HEK293 (cell line): ENCODE results near the gene GNG4.

Experiments used
- BCL11A ChIP-seq: fragments of 450-650 bp; formaldehyde crosslinking; IDR thresholded peaks from 2 replicates; pipeline ENCODE4 v1.5.1; 2016; ENCODE audit warnings: low read depth, missing biosample characterization, missing genetic modification characterization
- GLIS1 ChIP-seq: fragments of 450-650 bp; formaldehyde crosslinking; IDR thresholded peaks from 2 replicates; pipeline ENCODE4 v1.5.1; 2016; ENCODE audit warnings: missing biosample characterization, missing genetic modification characterization
- HOXC10 ChIP-seq: sonication (generic); formaldehyde crosslinking; IDR thresholded peaks from 2 replicates; pipeline ENCODE4 v1.8.1; 2023; ENCODE audit warnings: mild to moderate bottlenecking, missing genetic modification reagents
- HOXD13 ChIP-seq: sonication (generic); formaldehyde crosslinking; IDR thresholded peaks from 2 replicates; pipeline ENCODE4 v1.8.0; 2022; ENCODE audit warnings: missing genetic modification reagents, borderline replicate concordance
- KLF10 ChIP-seq: fragments of 450-650 bp; IDR thresholded peaks from 2 replicates; pipeline ENCODE4 v1.5.1; 2018; ENCODE audit warnings: missing biosample characterization, mild to moderate bottlenecking, missing genetic modification characterization
- MZF1 ChIP-seq: fragments of 450-650 bp; formaldehyde crosslinking; IDR thresholded peaks from 2 replicates; pipeline ENCODE4 v1.5.1; 2017; ENCODE audit warnings: missing biosample characterization, missing genetic modification characterization, borderline replicate concordance
- PRDM1 ChIP-seq: fragments of 450-650 bp; formaldehyde crosslinking; IDR thresholded peaks from 2 replicates; pipeline ENCODE4; 2016; ENCODE audit warnings: missing biosample characterization, missing genetic modification characterization
- SALL2 ChIP-seq: fragments of 450-650 bp; formaldehyde crosslinking; IDR thresholded peaks from 2 replicates; pipeline ENCODE4 v1.5.0; 2017; ENCODE audit warnings: missing biosample characterization, mild to moderate bottlenecking, missing genetic modification characterization, borderline replicate concordance
- SCRT2 ChIP-seq: fragments of 450-650 bp; formaldehyde crosslinking; IDR thresholded peaks from 2 replicates; pipeline ENCODE4 v1.5.1; 2016; ENCODE audit warnings: missing biosample characterization, missing genetic modification characterization
- SETDB1 ChIP-seq: IDR thresholded peaks from one replicate; pipeline ENCODE4 v1.6.1; 2017; ENCODE audit warnings: mild to moderate bottlenecking, low read length, moderate library complexity, mixed read lengths; ENCODE audit not compliant: insufficient read length
- SP3 ChIP-seq: fragments of 450-650 bp; formaldehyde crosslinking; IDR thresholded peaks from 2 replicates; pipeline ENCODE4 v1.5.1; 2016; ENCODE audit warnings: missing biosample characterization, missing genetic modification characterization
- ZBTB20 ChIP-seq: fragments of 450-650 bp; formaldehyde crosslinking; IDR thresholded peaks from 2 replicates; pipeline ENCODE4 v1.5.1; 2016; ENCODE audit warnings: missing biosample characterization, missing genetic modification characterization
- ZFP37 ChIP-seq: fragments of 450-650 bp; formaldehyde crosslinking; IDR thresholded peaks from 2 replicates; pipeline ENCODE4 v1.5.1; 2016; ENCODE audit warnings: missing biosample characterization, missing genetic modification characterization
- ZNF121 ChIP-seq: fragments of 450-650 bp; formaldehyde crosslinking; IDR thresholded peaks from 2 replicates; pipeline ENCODE4 v1.5.1; 2016; ENCODE audit warnings: missing biosample characterization, missing genetic modification characterization
- ZNF133 ChIP-seq: fragments of 450-650 bp; formaldehyde crosslinking; IDR thresholded peaks from 2 replicates; pipeline ENCODE4 v1.5.1; 2016; ENCODE audit warnings: missing biosample characterization, missing genetic modification characterization
- ZNF16 ChIP-seq: fragments of 450-650 bp; formaldehyde crosslinking; IDR thresholded peaks from 2 replicates; pipeline ENCODE4 v1.5.1; 2016; ENCODE audit warnings: low read depth, missing biosample characterization, missing genetic modification characterization
- ZNF391 ChIP-seq: fragments of 450-650 bp; formaldehyde crosslinking; IDR thresholded peaks from 2 replicates; pipeline ENCODE4 v1.5.1; 2016; ENCODE audit warnings: low read depth, missing biosample characterization, missing genetic modification characterization, borderline replicate concordance
- ZNF514 ChIP-seq: fragments of 450-650 bp; formaldehyde crosslinking; IDR thresholded peaks from 2 replicates; pipeline ENCODE4 v1.5.1; 2016; ENCODE audit warnings: missing biosample characterization, missing genetic modification characterization
- ZNF521 ChIP-seq: fragments of 450-650 bp; formaldehyde crosslinking; IDR thresholded peaks from 2 replicates; pipeline ENCODE4 v1.5.1; 2017; ENCODE audit warnings: missing biosample characterization, mild to moderate bottlenecking, missing genetic modification characterization
- ZNF529 ChIP-seq: fragments of 450-650 bp; formaldehyde crosslinking; IDR thresholded peaks from 2 replicates; pipeline ENCODE4 v1.5.1; 2017; ENCODE audit warnings: missing genetic modification characterization, missing biosample characterization; ENCODE audit not compliant: insufficient replicate concordance
- ZNF544 ChIP-seq: fragments of 450-650 bp; formaldehyde crosslinking; IDR thresholded peaks from 2 replicates; pipeline ENCODE4 v1.5.0; 2017; ENCODE audit warnings: missing biosample characterization, missing genetic modification characterization
- ZNF623 ChIP-seq: fragments of 450-650 bp; formaldehyde crosslinking; IDR thresholded peaks from 2 replicates; pipeline ENCODE4 v1.5.1; 2016; ENCODE audit warnings: missing biosample characterization, missing genetic modification characterization
- ZNF624 ChIP-seq: fragments of 450-650 bp; formaldehyde crosslinking; IDR thresholded peaks from 2 replicates; pipeline ENCODE4 v1.5.1; 2017; ENCODE audit warnings: missing biosample characterization, missing genetic modification characterization
- ZNF626 ChIP-seq: fragments of 450-650 bp; sonication (Bioruptor Pico); formaldehyde crosslinking; IDR thresholded peaks from 2 replicates; pipeline ENCODE4 v1.5.1; 2018; ENCODE audit warnings: missing biosample characterization, missing genetic modification characterization, inconsistent platforms
- ZNF629 ChIP-seq: fragments of 450-650 bp; formaldehyde crosslinking; IDR thresholded peaks from 2 replicates; pipeline ENCODE4 v1.5.1; 2017; ENCODE audit warnings: missing biosample characterization, missing genetic modification characterization
- ZNF670 ChIP-seq: fragments of 450-650 bp; formaldehyde crosslinking; IDR thresholded peaks from 2 replicates; pipeline ENCODE4 v1.5.1; 2016; ENCODE audit warnings: missing biosample characterization, missing genetic modification characterization, low read depth
- ZNF776 ChIP-seq: fragments of 450-650 bp; formaldehyde crosslinking; IDR thresholded peaks from 2 replicates; pipeline ENCODE4 v1.5.0; 2017; ENCODE audit warnings: missing biosample characterization, missing genetic modification characterization, borderline replicate concordance
- ZNF777 ChIP-seq: fragments of 450-650 bp; formaldehyde crosslinking; IDR thresholded peaks from 2 replicates; pipeline ENCODE4 v1.5.1; 2017; ENCODE audit warnings: missing biosample characterization, missing genetic modification characterization, borderline replicate concordance
- ZNF830 ChIP-seq: fragments of 450-650 bp; IDR thresholded peaks from 2 replicates; pipeline ENCODE4 v1.5.0; 2018; ENCODE audit warnings: missing biosample characterization, missing genetic modification characterization, low read depth, mild to moderate bottlenecking, moderate library complexity
- ZSCAN16 ChIP-seq: fragments of 450-650 bp; formaldehyde crosslinking; IDR thresholded peaks from 2 replicates; pipeline ENCODE4 v1.5.1; 2016; ENCODE audit warnings: missing biosample characterization, missing genetic modification characterization
- TF ChIP-seq, protein P1 (sequence below): fragments of 450-650 bp; formaldehyde crosslinking; IDR thresholded peaks from 2 replicates; pipeline ENCODE4 v1.5.1; 2016; ENCODE audit warnings: missing biosample characterization, missing genetic modification characterization
- TF ChIP-seq, protein P2 (sequence below): fragments of 450-650 bp; IDR thresholded peaks from 2 replicates; pipeline ENCODE4 v1.5.1; 2018; ENCODE audit warnings: missing biosample characterization, mild to moderate bottlenecking, missing genetic modification characterization
- TF ChIP-seq, protein P3 (sequence below): fragments of 450-650 bp; formaldehyde crosslinking; IDR thresholded peaks from 2 replicates; pipeline ENCODE4 v1.5.1; 2017; ENCODE audit warnings: missing biosample characterization, missing genetic modification characterization
- TF ChIP-seq, protein P4 (sequence below): fragments of 450-650 bp; formaldehyde crosslinking; IDR thresholded peaks from 2 replicates; pipeline ENCODE4 v1.5.1; 2016; ENCODE audit warnings: missing biosample characterization, missing genetic modification characterization

The GNG4 gene

DNA sequence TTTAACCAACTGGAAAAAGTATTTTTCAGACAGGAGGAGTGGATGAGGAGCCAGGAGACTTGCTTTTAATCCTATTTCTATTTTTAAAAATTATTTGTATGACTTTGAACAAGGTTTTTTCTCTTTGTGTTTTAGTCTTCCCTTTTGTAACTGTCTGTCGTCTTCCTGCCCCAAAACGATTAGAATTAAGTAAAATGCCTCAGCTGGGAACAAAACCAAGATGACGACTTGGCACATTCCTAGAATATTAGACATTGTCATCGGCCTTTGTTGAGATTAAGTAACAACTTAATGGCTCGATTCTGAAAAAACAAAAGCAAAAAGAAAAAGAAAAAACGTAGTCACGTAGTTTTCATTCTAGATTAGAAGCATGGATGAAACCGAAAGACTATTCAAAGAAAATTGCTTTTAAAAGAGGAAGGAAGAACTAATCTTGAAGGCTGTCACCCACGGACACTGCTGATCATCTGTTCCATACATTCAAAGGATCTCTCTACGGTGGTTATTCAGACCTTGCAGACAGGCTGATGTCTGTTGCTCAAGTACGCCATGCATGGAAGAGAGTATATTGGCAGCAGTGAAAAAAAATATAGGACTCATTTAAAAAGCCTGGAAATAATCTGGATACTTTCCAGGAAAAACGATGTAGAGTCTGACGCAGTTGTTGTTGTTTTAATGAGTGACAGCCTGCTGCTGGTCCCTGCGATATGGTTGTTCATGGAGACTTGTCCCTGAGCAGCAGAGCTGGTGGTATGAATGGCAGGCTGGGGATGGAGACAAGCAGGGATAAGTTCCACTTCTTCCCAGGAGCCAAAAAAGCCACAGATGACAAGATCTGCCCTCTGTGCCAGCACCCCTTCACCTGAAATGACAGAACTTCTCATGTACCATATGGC, 16.8 kb downstream of the GNG4 start (continued):
- TF ChIP-seq SP3 (tag by site-specific recombination): no peak
- no peak for TF ChIP-seq ZNF521 (tag by site-specific recombination)
- TF ChIP-seq ZNF391 (tag by site-specific recombination): no peak
- TF ChIP-seq ZNF626 (tag by site-specific recombination): no peak
- TF ChIP-seq ZNF121 (tag by site-specific recombination): no peak
- no peak for TF ChIP-seq ZNF16 (tag by site-specific recombination)
- TF ChIP-seq ZNF133 (tag by site-specific recombination): no peak
- TF ChIP-seq, protein P1, sequence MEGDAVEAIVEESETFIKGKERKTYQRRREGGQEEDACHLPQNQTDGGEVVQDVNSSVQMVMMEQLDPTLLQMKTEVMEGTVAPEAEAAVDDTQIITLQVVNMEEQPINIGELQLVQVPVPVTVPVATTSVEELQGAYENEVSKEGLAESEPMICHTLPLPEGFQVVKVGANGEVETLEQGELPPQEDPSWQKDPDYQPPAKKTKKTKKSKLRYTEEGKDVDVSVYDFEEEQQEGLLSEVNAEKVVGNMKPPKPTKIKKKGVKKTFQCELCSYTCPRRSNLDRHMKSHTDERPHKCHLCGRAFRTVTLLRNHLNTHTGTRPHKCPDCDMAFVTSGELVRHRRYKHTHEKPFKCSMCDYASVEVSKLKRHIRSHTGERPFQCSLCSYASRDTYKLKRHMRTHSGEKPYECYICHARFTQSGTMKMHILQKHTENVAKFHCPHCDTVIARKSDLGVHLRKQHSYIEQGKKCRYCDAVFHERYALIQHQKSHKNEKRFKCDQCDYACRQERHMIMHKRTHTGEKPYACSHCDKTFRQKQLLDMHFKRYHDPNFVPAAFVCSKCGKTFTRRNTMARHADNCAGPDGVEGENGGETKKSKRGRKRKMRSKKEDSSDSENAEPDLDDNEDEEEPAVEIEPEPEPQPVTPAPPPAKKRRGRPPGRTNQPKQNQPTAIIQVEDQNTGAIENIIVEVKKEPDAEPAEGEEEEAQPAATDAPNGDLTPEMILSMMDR: no peak
- no peak for TF ChIP-seq BCL11A (tag by site-specific recombination)
- TF ChIP-seq, protein P2, sequence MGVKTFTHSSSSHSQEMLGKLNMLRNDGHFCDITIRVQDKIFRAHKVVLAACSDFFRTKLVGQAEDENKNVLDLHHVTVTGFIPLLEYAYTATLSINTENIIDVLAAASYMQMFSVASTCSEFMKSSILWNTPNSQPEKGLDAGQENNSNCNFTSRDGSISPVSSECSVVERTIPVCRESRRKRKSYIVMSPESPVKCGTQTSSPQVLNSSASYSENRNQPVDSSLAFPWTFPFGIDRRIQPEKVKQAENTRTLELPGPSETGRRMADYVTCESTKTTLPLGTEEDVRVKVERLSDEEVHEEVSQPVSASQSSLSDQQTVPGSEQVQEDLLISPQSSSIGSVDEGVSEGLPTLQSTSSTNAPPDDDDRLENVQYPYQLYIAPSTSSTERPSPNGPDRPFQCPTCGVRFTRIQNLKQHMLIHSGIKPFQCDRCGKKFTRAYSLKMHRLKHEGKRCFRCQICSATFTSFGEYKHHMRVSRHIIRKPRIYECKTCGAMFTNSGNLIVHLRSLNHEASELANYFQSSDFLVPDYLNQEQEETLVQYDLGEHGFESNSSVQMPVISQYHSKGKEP (tag by site-specific recombination): peak; percentile 70
- no peak for TF ChIP-seq HOXC10 (CRISPR knock-in tag)
- no peak for TF ChIP-seq KLF10
- TF ChIP-seq ZNF670 (tag by site-specific recombination): no peak
- no peak for TF ChIP-seq SCRT2 (tag by site-specific recombination)
- no peak for TF ChIP-seq SALL2 (tag by site-specific recombination)
- no peak for TF ChIP-seq ZNF544
- TF ChIP-seq ZNF777 (tag by site-specific recombination): no peak
- TF ChIP-seq MZF1 (tag by site-specific recombination): no peak
- TF ChIP-seq, protein P3, sequence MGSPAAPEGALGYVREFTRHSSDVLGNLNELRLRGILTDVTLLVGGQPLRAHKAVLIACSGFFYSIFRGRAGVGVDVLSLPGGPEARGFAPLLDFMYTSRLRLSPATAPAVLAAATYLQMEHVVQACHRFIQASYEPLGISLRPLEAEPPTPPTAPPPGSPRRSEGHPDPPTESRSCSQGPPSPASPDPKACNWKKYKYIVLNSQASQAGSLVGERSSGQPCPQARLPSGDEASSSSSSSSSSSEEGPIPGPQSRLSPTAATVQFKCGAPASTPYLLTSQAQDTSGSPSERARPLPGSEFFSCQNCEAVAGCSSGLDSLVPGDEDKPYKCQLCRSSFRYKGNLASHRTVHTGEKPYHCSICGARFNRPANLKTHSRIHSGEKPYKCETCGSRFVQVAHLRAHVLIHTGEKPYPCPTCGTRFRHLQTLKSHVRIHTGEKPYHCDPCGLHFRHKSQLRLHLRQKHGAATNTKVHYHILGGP: peak; percentile 100
- TF ChIP-seq PRDM1: peak; percentile 51
- no peak for TF ChIP-seq ZNF830 (tag by site-specific recombination)
- TF ChIP-seq ZNF623 (tag by site-specific recombination): no peak
- TF ChIP-seq GLIS1 (tag by site-specific recombination): no peak
- no peak for TF ChIP-seq ZNF624 (tag by site-specific recombination)
- no peak for TF ChIP-seq HOXD13 (CRISPR knock-in tag)
- peak; percentile 87 for TF ChIP-seq ZNF629 (tag by site-specific recombination)
- TF ChIP-seq ZSCAN16 (tag by site-specific recombination): no peak
- TF ChIP-seq ZFP37 (tag by site-specific recombination): 0 out of 2 replicates have a peak, but pooled peaks have one; percentile 15
- TF ChIP-seq ZNF529: no peak
- TF ChIP-seq ZNF514 (tag by site-specific recombination): no peak
- TF ChIP-seq ZNF776 (tag by site-specific recombination): no peak
- no peak for TF ChIP-seq ZBTB20 (tag by site-specific recombination)
- no peak for TF ChIP-seq SETDB1
- TF ChIP-seq, protein P4, sequence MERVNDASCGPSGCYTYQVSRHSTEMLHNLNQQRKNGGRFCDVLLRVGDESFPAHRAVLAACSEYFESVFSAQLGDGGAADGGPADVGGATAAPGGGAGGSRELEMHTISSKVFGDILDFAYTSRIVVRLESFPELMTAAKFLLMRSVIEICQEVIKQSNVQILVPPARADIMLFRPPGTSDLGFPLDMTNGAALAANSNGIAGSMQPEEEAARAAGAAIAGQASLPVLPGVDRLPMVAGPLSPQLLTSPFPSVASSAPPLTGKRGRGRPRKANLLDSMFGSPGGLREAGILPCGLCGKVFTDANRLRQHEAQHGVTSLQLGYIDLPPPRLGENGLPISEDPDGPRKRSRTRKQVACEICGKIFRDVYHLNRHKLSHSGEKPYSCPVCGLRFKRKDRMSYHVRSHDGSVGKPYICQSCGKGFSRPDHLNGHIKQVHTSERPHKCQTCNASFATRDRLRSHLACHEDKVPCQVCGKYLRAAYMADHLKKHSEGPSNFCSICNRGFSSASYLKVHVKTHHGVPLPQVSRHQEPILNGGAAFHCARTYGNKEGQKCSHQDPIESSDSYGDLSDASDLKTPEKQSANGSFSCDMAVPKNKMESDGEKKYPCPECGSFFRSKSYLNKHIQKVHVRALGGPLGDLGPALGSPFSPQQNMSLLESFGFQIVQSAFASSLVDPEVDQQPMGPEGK (tag by site-specific recombination): no peak
